BJ (cell line): Measurements from ENCODE around the gene PILRB. TPM values are rescaled to one million over a fixed set of nuclear protein-coding genes. Genes with fewer than 3 reads are reported as not detected.

Experiments
- CTCF ChIA-PET: fragments of 350-600 bp; formaldehyde crosslinking; extraction: SDS; loops from one replicate; lab custom pipeline; 2021; ENCODE audit warnings: antibody characterized with exemption, inconsistent platforms; lab: Yijun Ruan, JAX
- POLR2A ChIA-PET: fragments of 300-600 bp; sonication (Branson Sonifier 250); formaldehyde crosslinking; extraction: SDS; loops from one replicate; lab custom pipeline; 2021; ENCODE audit warnings: antibody characterized with exemption; lab: Charles Lee
- DNase-seq: peaks from one replicate; pipeline ENCODE4 v3.0.0-alpha.2; 2011; ENCODE audit warnings: low read depth
- H3K27me3 ChIP-seq: 2 replicates; pipeline ENCODE4 v1.6.0; 2011; ENCODE audit warnings: low read length; ENCODE audit not compliant: control insufficient read depth, insufficient read depth
- H3K36me3 ChIP-seq: 2 replicates; pipeline ENCODE4 v1.5.1; 2011; ENCODE audit warnings: low read length; ENCODE audit not compliant: control insufficient read depth, insufficient read depth
- H3K4me3 ChIP-seq: 2 replicates; pipeline ENCODE4 v1.5.1; 2011; ENCODE audit warnings: low read depth, mild to moderate bottlenecking, control low read depth, low read length
- polyA plus RNA-seq: library from polyadenylated mRNA; depleted of rRNA; stranded (reverse); fragments of >200 nt; gene quantifications from 2 replicates; pipeline ENCODE4 v1.2.3, GENCODE V29; 2011
- TF ChIP-seq, protein P1 (sequence below): IDR thresholded peaks from 2 replicates; pipeline ENCODE4 v1.5.1; 2011; ENCODE audit warnings: low read depth, mild to moderate bottlenecking, control low read depth, inconsistent platforms, low read length, moderate library complexity; ENCODE audit not compliant: insufficient read depth

Gene PILRB
- polyA plus RNA-seq, 1 experiment, result 25.4 TPM

DNA sequence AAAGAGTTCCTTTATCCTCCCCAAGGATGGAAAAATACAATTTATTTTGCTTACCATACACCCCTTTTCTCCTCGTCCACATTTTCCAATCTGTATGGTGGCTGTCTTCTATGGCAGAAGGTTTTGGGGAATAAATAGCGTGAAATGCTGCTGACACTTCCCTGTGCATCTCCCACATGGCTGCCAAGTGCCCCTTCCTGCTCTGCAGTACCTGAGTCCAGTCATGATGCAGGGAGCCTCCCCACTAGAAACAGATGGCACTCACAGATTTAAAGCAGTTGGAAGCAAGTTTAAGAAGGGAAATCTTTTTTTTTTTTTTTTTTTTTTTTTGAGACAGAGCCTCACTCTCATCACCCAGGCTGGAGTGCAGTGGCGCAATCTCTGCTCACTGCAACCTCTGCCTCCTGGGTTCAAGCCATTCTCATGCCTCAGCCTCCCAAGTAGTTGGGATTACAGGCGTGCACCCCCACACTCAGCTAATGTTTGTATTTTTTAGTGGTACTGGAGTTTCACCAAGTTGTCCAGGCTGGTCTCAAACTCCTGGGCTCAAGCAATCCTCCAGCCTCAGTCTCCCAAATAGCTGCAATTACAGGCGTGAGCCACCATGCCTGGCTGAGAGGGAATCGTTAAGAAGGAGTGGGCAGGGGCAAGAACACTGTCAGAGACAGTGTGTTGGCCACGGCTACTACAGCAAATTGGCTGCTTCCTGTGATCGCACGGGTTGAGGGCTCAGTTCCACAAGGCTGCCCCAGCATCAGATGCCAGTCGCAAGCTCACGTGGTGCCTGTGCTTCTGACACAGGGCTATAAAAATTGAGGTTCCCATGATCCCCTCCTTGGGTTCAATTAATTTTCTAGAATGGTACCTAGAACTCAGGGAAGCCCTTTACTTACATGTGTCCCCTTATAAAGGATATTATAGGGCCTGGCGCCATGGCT is 10.0 kb downstream of the PILRB start:
- ChIA-PET POLR2A (no interaction called here), CTCF (no interaction called here)
- TF ChIP-seq, protein P1, sequence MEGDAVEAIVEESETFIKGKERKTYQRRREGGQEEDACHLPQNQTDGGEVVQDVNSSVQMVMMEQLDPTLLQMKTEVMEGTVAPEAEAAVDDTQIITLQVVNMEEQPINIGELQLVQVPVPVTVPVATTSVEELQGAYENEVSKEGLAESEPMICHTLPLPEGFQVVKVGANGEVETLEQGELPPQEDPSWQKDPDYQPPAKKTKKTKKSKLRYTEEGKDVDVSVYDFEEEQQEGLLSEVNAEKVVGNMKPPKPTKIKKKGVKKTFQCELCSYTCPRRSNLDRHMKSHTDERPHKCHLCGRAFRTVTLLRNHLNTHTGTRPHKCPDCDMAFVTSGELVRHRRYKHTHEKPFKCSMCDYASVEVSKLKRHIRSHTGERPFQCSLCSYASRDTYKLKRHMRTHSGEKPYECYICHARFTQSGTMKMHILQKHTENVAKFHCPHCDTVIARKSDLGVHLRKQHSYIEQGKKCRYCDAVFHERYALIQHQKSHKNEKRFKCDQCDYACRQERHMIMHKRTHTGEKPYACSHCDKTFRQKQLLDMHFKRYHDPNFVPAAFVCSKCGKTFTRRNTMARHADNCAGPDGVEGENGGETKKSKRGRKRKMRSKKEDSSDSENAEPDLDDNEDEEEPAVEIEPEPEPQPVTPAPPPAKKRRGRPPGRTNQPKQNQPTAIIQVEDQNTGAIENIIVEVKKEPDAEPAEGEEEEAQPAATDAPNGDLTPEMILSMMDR, result no peak

DNA sequence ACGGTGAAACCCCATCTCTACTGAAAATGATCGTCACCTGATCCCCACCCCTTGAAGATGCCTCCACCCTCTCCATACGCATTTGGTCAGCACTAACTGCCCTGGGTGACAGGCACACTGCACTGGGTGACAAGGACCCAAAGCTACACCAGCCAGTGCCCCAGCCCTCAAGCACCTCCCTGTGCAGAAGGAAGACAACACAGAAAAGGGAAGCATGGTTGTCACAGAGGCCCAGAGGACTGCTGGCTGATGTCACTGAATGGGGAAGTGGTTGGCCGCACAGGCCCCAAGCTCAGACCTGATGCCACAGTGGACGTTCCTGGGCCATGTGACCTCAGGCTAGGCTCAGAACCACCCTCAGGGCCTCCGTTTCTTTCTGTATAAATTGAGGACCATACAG is 11.2 kb downstream of the PILRB start:
- no peak for DNase-seq
- TF ChIP-seq, protein P1, result no peak
- ChIA-PET POLR2A (no interaction called here), CTCF (no interaction called here)
- no peaks in the 10 kb centered on the region for H3K36me3 ChIP-seq
- no peak overlapping the region for H3K4me3 ChIP-seq
- H3K27me3 ChIP-seq, result no peaks in the 10 kb centered on the region

More for the DNA sequence above, 10.0 kb downstream of the PILRB start:
- H3K36me3 ChIP-seq, result no peaks in the 10 kb centered on the region
- no peaks in the 10 kb centered on the region for H3K27me3 ChIP-seq
- DNase-seq, result no peak
- H3K4me3 ChIP-seq, result no peak overlapping the region

DNA sequence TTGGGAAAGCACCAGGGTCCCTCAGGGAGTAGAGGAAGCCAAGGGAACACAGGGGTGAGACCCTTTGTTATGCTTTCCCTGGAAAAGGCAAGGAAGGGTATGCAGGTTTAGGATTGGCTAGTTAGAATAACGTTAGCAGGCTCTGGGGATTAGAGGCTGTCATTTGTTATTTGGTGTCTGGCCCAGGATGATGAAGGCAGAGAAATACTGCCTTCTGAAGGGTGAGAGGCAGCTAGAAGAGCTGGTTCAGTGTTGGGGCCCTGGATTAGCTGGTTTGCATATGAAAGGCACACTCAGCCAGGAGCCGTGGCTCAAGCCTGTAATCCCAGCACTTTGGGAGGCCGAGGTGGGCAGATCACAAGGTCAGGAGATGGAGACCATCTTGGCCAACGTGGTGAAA is 12.4 kb downstream of the PILRB start:
- POLR2A ChIA-PET, result no interaction called here
- TF ChIP-seq, protein P1, result no peak
- no peak overlapping the region for H3K4me3 ChIP-seq
- CTCF ChIA-PET, result no interaction called here
- no peak for DNase-seq
- H3K36me3 ChIP-seq, result no peaks in the 10 kb centered on the region
- H3K27me3 ChIP-seq, result no peaks in the 10 kb centered on the region

DNA sequence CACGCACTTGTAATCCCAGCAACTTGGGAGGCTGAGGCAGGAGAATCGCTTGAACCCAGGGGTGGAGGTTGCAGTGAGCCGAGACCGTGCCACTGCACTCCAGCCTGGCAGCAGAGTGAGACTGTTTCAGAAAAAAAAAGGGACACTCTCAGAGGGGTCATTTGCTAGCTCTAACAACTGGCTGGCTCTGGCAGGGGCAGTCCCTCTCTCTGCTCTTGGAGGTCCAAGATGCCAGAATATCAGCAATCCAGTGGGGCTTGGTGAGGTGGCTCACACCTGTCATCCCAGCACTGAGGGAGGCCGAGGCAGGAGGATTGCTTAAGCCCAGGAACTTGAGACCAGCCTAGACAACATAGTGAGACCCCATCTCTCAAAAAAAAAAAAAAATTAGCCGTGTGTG is 12.8 kb downstream of the PILRB start:
- POLR2A ChIA-PET, result no interaction called here
- Histone ChIP-seq H3K27me3 (no peaks in the 10 kb centered on the region), H3K36me3 (no peaks in the 10 kb centered on the region), H3K4me3 (no peak overlapping the region)
- no peak for DNase-seq
- CTCF ChIA-PET, result no interaction called here
- TF ChIP-seq, protein P1, result no peak

DNA sequence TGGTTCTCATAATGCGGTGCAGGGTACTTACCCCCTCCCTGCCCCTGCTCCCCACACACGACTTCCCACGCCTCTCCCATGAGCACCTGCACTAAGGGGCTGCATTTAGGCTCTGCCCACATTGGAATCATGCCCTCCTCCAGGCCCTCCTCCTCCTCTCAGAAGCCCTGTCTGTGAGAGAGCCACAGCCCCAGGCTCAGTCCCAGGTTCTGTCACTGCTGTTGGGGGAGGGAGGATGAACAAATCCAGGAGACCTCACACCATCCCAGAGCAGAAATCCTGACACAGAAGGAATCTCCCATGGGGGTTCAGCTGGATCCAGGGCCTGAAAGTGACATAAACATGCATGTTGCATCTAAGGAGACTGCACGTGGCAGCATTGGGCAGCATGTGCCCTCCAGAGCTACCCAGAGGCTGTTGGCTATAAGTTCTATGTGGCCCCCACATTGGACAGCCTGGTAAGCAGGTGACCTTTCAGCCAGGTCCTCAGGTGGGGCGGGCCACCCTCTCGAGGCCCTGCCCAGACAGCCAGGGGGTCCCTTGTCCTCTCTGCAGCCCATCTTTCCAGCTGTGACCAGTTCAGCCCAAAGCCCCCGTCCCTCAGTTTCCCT is 13.7 kb downstream of the PILRB start:
- DNase-seq, result no peak

More for the DNA sequence above, 13.7 kb downstream of the PILRB start:
- ChIA-PET CTCF (no interaction called here), POLR2A (no interaction called here)
- TF ChIP-seq, protein P1, result no peak
- no peak overlapping the region for H3K4me3 ChIP-seq
- no peaks in the 10 kb centered on the region for H3K36me3 ChIP-seq
- no peaks in the 10 kb centered on the region for H3K27me3 ChIP-seq
